Measurements from ENCODE around the gene FBXW10B.
"Not testable (repeated sequence)": the region's sequence is repeated elsewhere in the genome, so short reads cannot be mapped to it uniquely, and the experiment has no call there.

Gene FBXW10B

GRCh38 chr17:15642505-15643251 lies 23.2 kb upstream of the FBXW10B start:
- FAIRE-seq = peak; percentile 94
- not testable (repeated sequence) for DNase-seq (ENCODE audit: low spot score)

GRCh38 chr17:15642014-15642413 lies 22.5 kb upstream of the FBXW10B start:
- FAIRE-seq; DNase-seq (ENCODE audit: low spot score): not testable (repeated sequence)

- DNase-seq (ENCODE audit: low spot score); FAIRE-seq: not testable (repeated sequence)
Observed at GRCh38 chr17:15630930-15631453, 11.5 kb upstream of the FBXW10B start.

GRCh38 chr17:15629991-15630390 lies 10.5 kb upstream of the FBXW10B start:
- not testable (repeated sequence) for FAIRE-seq; DNase-seq (ENCODE audit: low spot score)

- not testable (repeated sequence) for FAIRE-seq; DNase-seq (ENCODE audit: low spot score)
Observed at GRCh38 chr17:15623661-15624209, 4.2 kb upstream of the FBXW10B start.

GRCh38 chr17:15623255-15623654 lies 3.8 kb upstream of the FBXW10B start:
- FAIRE-seq; DNase-seq (ENCODE audit: low spot score): not testable (repeated sequence)

- DNase-seq (ENCODE audit: low spot score); FAIRE-seq: not testable (repeated sequence)
Observed at GRCh38 chr17:15622124-15622523, 2.6 kb upstream of the FBXW10B start.

GRCh38 chr17:15616828-15617227 lies 2.7 kb downstream of the FBXW10B start:
- DNase-seq (ENCODE audit: low spot score); FAIRE-seq: not testable (repeated sequence)

GRCh38 chr17:15615850-15616249 lies 3.7 kb downstream of the FBXW10B start:
- DNase-seq (ENCODE audit: low spot score); FAIRE-seq: not testable (repeated sequence)

GRCh38 chr17:15613111-15613510 lies 6.4 kb downstream of the FBXW10B start:
- DNase-seq (ENCODE audit: low spot score); FAIRE-seq: not testable (repeated sequence)

- not testable (repeated sequence) for FAIRE-seq
Observed at GRCh38 chr17:15592960-15593359, 26.5 kb downstream of the FBXW10B start.

GRCh38 chr17:15591986-15592385 lies 27.5 kb downstream of the FBXW10B start:
- not testable (repeated sequence) for FAIRE-seq

More at GRCh38 chr17:15592960-15593359, 26.5 kb downstream of the FBXW10B start:
- DNase-seq (ENCODE audit: low spot score) = not testable (repeated sequence)

GRCh38 chr17:15590844-15591243 lies 28.7 kb downstream of the FBXW10B start:
- not testable (repeated sequence) for FAIRE-seq; DNase-seq (ENCODE audit: low spot score)

More at GRCh38 chr17:15591986-15592385, 27.5 kb downstream of the FBXW10B start:
- DNase-seq (ENCODE audit: low spot score) = not testable (repeated sequence)

- FAIRE-seq; DNase-seq (ENCODE audit: low spot score): not testable (repeated sequence)
Observed at GRCh38 chr17:15589544-15590536, 29.7 kb downstream of the FBXW10B start.

- FAIRE-seq; DNase-seq (ENCODE audit: low spot score): not testable (repeated sequence)
Observed at GRCh38 chr17:15588017-15588416, 31.5 kb downstream of the FBXW10B start.

- not testable (repeated sequence) for FAIRE-seq; DNase-seq (ENCODE audit: low spot score)
Observed at GRCh38 chr17:15583313-15583712, 36.2 kb downstream of the FBXW10B start.

- not testable (repeated sequence) for FAIRE-seq; DNase-seq (ENCODE audit: low spot score)
Observed at GRCh38 chr17:15581462-15581861, 38.0 kb downstream of the FBXW10B start.

- FAIRE-seq; DNase-seq (ENCODE audit: low spot score): not testable (repeated sequence)
Observed at GRCh38 chr17:15576848-15577247, 42.7 kb downstream of the FBXW10B start.

- not testable (repeated sequence) for FAIRE-seq; DNase-seq (ENCODE audit: low spot score)
Observed at GRCh38 chr17:15574660-15575059, 44.8 kb downstream of the FBXW10B start.

GRCh38 chr17:15573870-15574269 lies 45.6 kb downstream of the FBXW10B start:
- FAIRE-seq; DNase-seq (ENCODE audit: low spot score): not testable (repeated sequence)

Measured in urothelium cell line (cell line).